ENCODE data around the gene HBM. TPM values are rescaled to one million over a fixed set of nuclear protein-coding genes. Genes with fewer than 3 reads are reported as not detected.
A peak's percentile ranks its signal among the peaks of the same experiment; 100 is the strongest.
"Not testable (repeated sequence)": the region's sequence is repeated elsewhere in the genome, so short reads cannot be mapped to it uniquely, and the experiment has no call there.

Gene HBM
- total RNA-seq, 6 experiments from 2014 or later, result 1.1 to 8.4 (median 2.0) TPM; not detected in 2

- Histone ChIP-seq H3K4me3 (no peak overlapping the region), H3K27ac (no peak overlapping the region), H3K4me1 (no peaks in the 10 kb centered on the region), H3K27me3 (no peaks in the 10 kb centered on the region), H3K36me3 (peaks cover 0 to 12% (median 0%) of the 10 kb centered on the region in 4 donors), H3K9me3 (no peaks in the 10 kb centered on the region)
- TF ChIP-seq, protein P1, sequence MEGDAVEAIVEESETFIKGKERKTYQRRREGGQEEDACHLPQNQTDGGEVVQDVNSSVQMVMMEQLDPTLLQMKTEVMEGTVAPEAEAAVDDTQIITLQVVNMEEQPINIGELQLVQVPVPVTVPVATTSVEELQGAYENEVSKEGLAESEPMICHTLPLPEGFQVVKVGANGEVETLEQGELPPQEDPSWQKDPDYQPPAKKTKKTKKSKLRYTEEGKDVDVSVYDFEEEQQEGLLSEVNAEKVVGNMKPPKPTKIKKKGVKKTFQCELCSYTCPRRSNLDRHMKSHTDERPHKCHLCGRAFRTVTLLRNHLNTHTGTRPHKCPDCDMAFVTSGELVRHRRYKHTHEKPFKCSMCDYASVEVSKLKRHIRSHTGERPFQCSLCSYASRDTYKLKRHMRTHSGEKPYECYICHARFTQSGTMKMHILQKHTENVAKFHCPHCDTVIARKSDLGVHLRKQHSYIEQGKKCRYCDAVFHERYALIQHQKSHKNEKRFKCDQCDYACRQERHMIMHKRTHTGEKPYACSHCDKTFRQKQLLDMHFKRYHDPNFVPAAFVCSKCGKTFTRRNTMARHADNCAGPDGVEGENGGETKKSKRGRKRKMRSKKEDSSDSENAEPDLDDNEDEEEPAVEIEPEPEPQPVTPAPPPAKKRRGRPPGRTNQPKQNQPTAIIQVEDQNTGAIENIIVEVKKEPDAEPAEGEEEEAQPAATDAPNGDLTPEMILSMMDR (IDR thresholded peaks at IDR 0.05), result no peak
- no peak for TF ChIP-seq POLR2A (IDR thresholded peaks at IDR 0.05)
- intact Hi-C loops (cut with DNase I), result no loop called here
- ATAC-seq (no peak), DNase-seq (no peak)
- 89% methylated on average over 4 of the region's 5 CpGs for WGBS (ENCODE audit: insufficient coverage, low coverage, low lambda C conversion rate, missing lambda C conversion rate)
These were observed 46.5 kb upstream of the HBM start for GRCh38 chr16:119295-119694.

DNA sequence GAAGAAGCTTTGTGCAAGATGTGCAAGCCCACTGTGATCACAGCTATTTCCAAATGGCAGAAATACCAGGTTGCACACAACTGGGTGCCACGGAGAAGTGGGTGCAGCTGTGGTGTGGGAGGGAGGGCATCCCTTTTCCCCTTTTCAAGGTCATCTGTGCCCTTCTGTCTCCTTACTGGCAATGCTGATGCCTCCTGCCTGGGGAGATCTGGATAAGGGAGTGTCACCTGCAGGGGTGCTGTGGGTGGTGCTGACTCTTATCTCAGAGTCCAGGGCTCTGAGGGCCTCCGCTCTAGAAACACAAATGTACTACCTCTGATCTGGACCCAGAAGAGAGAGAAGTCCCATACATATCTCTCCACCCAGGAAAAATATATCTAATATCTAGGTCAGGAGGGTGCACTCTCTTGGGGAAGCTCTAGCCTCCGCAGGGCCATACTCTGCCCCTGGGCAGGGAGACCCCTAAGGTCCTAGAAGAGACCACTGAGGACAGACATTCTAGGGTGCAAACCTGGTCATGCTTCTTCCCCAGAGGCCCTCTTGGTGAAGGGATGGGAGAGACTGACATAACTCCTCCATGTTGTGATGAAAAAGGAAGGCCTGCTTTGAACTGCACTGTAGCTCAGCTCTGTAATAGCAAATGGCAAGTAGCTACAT is 45.8 kb upstream of the HBM start:
- peaks cover 0 to 15% (median 0%) of the 10 kb centered on the region in 4 donors for H3K36me3 ChIP-seq
- H3K27me3 ChIP-seq, result no peaks in the 10 kb centered on the region
- no peaks in the 10 kb centered on the region for H3K4me1 ChIP-seq
- intact Hi-C loops (cut with DNase I), result no loop called here
- H3K9me3 ChIP-seq, result no peaks in the 10 kb centered on the region
- ATAC-seq (peak in 1 of 4 donors; percentile 26), DNase-seq (no peak)
- no peak overlapping the region for H3K27ac ChIP-seq
- H3K4me3 ChIP-seq, result no peak overlapping the region
- WGBS (ENCODE audit: insufficient coverage, low coverage, low lambda C conversion rate, missing lambda C conversion rate), result 73% methylated on average over 2 of the region's 3 CpGs
- TF ChIP-seq POLR2A (IDR thresholded peaks at IDR 0.05), result no peak
- TF ChIP-seq, protein P1 (IDR thresholded peaks at IDR 0.05), result no peak

DNA sequence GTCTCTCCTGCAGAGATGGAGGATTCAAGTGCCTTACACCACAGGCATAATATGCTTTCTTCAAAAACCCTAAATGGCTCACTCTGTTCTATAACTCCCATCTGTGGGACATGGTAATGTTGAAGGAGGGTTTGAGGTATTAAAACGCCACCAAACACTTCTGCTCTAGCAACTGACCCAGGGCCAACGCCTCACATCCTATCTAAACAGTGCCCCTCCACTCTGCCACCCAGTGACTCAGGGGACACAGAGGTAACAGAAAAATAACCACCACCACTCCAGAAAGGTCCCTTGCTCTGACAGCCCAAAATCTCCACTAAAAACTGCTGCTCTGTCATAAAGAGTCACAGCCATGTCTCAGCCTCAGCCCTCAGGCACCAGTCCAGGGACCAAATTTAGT is 45.0 kb upstream of the HBM start:
- no peak for TF ChIP-seq POLR2A (IDR thresholded peaks at IDR 0.05)
- TF ChIP-seq, protein P1 (IDR thresholded peaks at IDR 0.05), result no peak
- DNase-seq (no peak), ATAC-seq (no peak)
- intact Hi-C loops (cut with DNase I), result no loop called here
- Histone ChIP-seq H3K4me1 (no peaks in the 10 kb centered on the region), H3K4me3 (no peak overlapping the region), H3K27me3 (no peaks in the 10 kb centered on the region), H3K27ac (no peak overlapping the region), H3K36me3 (peaks cover 0 to 13% (median 0%) of the 10 kb centered on the region in 4 donors), H3K9me3 (no peaks in the 10 kb centered on the region)
- WGBS (ENCODE audit: insufficient coverage, low coverage, low lambda C conversion rate, missing lambda C conversion rate), result 93% methylated on average over 2 of the region's 2 CpGs

- Histone ChIP-seq H3K9me3 (no peaks in the 10 kb centered on the region), H3K27ac (no peak overlapping the region), H3K4me3 (no peak overlapping the region), H3K27me3 (no peaks in the 10 kb centered on the region), H3K4me1 (no peaks in the 10 kb centered on the region), H3K36me3 (peaks cover 0 to 6% (median 0%) of the 10 kb centered on the region in 4 donors)
- intact Hi-C loops (cut with DNase I), result no loop called here
- DNase-seq (no peak), ATAC-seq (no peak)
- TF ChIP-seq, protein P1 (IDR thresholded peaks at IDR 0.05), result no peak
- TF ChIP-seq POLR2A (IDR thresholded peaks at IDR 0.05), result no peak
- 57% methylated on average over 1 of the region's 1 CpG for WGBS (ENCODE audit: insufficient coverage, low coverage, low lambda C conversion rate, missing lambda C conversion rate)
These were observed 43.4 kb upstream of the HBM start for GRCh38 chr16:122361-122760.

GRCh38 chr16:123558-124350 is 42.0 kb upstream of the HBM start:
- H3K4me3 ChIP-seq; intact Hi-C loops (cut with DNase I); DNase-seq; H3K9me3 ChIP-seq; H3K36me3 ChIP-seq; ATAC-seq; H3K4me1 ChIP-seq; H3K27ac ChIP-seq; H3K27me3 ChIP-seq: not testable (repeated sequence)
- WGBS (ENCODE audit: insufficient coverage, low coverage, low lambda C conversion rate, missing lambda C conversion rate), result 77% methylated on average over 11 of the region's 19 CpGs
